Ramos (cell line): ENCODE results near the gene ABHD11.

ENCODE experiments used
- in situ Hi-C: fragments of 300-500 bp; cut with MboI; formaldehyde crosslinking; loops from one replicate; pipeline ENCODE4 v1.14.3; 2022; ENCODE audit warnings: low sequenced_read_pairs; ENCODE audit not compliant: unreplicated experiment

Gene ABHD11

DNA sequence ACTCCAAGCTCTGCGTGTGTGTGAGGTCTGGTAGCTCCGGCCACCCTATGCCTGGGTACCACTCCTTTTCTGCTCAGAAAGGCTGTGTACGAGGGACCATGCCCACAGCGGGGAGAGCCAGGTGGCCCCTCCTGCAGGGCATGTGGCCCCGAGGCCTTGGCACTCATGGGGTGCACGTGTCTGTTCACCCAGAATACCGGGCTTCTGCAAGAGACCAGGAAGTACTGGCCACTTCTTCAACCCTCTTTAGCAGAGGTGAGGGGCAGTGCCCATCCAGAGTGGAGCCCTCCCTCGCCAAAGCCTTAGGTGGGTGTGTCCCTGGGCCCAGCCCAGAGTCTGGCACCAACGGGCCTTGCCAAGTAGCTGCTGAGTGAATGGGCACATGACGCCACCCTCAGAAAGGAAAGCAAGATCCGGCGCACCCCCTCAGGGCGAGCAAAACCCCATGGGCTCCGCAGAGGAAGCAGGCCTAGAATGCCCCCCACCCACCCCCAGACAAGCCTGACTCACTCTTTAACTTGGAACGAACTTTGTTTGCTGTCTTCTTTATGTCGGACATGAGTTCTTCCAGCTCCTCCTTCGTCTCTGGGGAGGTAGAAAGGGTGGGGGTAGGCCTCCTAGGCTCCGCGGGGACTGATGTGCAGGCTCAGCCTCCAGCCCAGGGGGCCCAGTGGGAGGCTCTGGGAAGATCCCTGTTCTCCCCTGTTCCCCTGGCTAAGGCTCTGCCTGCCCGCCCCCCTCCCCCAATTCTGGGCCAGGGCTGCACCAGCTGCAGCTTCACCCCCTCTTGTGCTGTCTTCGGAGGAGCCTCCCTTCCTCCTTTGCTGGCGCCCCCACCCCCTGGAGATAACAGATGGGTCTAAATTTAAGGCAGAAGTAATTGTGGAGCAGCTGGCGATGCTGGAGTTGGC lies 33.7 kb downstream of the ABHD11 start:
- in situ Hi-C loops, result no loop called here

DNA sequence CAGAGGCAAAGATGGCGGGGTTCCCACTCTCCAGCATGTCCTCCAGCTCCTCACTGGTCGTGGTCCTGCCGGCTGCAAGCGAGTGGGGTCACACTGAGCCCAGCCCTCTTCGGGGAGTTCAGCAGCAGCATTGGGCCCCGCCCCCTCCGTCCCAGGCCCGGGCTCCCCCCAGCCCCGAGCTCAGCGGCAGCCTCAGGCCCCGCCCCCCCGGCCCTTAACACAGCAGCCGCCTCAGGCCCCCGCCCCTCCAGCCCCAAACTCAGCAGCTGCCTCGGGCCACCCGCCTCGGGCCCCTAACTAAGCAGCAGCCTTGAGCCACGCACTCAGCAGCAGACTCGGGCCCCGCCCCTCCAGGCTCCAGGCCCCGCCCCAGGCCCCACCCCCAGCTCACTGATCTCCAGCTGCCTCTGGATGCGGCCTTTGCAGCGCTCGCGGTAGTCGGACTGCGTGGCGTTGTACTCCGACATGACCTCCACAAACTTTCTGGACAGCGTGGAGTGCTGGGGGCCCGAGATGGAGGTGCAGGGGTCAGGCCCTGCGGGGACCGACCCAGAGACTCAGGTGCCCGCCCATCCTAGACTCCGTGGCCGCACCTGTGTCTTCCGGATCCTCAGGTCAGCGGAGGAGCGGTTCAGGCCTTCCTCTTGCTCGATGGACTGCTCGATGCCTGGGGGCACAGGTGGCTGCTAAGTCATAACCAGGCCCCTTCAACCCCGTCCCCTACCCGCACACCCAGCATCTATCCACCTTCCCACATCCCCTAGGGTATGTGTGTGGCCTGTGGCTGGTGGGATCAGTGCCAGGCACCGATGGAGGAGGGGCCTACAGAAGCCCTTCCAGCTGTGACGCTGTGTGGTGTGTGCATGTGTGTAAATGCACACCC lies 34.6 kb downstream of the ABHD11 start:
- in situ Hi-C loops, result no loop called here

DNA sequence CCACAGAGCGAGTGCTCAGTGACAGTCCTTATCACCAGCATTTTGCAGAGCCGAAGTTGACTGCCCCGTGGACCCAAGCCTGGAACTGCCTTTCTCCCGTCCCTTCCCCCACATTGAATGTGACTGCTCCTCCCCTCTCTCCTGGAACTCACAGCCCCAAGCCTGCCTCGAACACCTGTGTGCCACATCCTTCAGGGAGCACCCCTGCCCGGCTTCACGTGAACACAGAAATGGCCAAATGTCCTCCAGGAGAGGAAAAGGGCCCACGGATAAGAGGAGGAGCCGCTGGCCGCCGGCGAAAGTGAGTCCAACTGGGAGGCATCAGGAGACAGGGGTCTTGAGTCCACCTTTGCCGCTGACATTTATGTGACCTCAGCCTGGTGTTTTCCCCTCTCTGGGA lies 35.4 kb downstream of the ABHD11 start:
- in situ Hi-C loops, result no loop called here

DNA sequence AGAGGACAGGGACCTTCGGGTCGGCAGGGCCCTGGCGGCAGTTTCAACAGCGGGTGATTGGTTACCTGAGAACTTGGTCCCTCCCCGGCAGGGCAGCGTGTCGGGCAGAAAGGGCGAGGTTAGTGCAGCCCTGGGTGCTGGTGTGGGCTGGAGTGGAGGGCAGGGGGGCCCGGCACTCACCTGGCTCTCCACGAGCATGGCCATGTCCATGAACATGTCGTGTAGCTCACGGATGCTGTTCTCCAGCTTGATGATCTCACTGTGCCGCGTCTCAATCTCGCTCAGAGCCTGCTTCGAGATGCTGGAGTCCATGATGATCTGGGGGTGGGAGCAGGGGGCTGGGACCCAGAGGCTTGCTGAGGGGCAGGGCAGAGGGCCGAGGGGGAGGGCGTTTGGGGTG lies 35.9 kb downstream of the ABHD11 start:
- in situ Hi-C loops, result no loop called here

DNA sequence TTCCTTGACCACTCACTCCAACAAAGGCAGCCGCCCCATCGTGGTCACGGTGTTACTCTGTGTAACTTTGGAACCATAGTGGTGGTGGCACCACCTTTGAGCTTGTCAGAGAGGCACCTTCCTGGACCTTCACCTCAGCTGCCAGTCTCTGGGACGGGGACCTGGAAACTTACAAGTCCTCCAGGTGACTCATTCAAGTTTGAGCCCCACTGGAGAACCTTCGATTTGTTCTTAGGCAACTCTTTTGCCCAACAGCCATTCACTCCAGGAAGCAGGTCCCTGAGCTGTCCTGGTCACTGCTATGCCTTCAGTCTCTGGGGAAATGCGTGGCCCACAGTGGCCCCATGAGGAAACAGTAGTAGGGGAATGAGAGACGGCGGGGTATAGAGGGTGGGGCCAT lies 36.4 kb downstream of the ABHD11 start:
- in situ Hi-C loops, result no loop called here

DNA sequence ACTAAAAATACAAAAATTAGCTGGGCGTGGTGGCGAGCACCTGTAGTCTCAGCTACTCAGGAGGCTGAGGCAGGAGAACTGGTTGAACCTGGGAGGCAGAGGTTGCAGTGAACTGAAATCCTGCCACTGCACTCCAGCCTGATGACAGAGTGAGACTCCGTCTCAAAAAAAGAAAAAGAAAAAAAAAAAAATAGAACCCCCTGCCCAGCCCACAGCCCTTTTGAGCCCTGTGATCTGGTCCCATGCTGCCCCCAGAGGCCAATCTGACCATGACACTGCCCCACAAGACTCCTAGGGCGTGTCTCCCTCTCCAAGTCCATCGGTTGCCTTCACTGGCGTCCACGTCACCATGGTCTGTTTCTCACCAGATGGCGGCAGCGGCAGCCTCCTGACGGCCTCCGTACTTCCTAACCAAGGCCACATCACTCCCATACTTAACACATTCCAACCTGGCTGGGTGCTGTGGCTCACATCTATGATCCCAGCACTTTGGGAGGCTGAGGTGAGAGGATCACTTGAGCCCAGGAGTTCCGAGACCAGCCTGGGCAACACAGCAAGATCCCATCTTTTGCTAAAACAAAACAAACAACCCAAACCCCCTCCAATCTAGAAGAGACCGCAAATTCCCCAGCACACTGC lies 37.1 kb downstream of the ABHD11 start:
- in situ Hi-C loops, result no loop called here

DNA sequence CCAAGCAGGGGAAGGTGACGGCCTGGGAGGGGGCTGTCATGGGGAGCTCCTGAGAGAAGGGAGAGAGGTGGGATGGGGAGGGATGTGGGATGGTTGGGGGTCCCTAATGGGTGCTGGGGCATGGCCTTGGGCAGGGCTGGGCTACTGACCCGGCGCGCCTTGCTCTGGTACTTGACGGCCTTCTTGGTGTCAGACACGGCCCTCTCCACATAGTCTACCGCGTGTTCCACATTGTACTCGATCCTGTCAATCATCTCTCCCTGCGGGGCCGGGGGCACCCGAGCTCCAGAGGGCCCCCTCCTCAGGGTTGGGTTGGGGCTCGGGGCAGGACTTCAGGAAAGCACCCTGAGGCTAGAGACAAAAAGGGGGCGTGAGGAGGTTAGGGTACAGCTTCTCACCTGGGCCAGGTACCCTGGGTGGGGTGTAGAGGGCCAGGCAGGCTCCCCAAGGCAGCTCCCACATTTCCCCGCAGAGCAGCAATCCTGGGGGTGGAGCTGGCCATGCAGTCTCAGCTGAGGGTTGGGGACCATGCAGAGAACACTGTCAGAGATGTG lies 37.9 kb downstream of the ABHD11 start:
- in situ Hi-C loops, result no loop called here

DNA sequence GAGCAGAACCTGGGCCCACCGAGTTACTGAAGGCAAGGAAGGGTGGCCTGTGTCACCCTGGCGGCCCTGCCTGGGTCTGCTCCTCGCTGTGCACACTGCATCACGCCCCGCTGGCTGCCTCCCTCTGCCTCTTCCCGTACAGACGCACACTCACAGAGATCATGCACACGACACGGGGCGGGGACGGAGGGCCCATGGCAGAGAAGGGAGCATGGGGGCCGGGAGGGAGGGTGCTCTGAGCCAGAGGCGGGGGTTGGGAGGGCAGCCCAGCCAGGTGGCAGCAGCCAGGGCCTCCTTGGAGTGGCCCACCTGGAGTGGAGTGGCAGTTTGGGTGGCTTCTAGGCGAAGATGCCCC lies 38.6 kb downstream of the ABHD11 start:
- in situ Hi-C loops, result no loop called here

DNA sequence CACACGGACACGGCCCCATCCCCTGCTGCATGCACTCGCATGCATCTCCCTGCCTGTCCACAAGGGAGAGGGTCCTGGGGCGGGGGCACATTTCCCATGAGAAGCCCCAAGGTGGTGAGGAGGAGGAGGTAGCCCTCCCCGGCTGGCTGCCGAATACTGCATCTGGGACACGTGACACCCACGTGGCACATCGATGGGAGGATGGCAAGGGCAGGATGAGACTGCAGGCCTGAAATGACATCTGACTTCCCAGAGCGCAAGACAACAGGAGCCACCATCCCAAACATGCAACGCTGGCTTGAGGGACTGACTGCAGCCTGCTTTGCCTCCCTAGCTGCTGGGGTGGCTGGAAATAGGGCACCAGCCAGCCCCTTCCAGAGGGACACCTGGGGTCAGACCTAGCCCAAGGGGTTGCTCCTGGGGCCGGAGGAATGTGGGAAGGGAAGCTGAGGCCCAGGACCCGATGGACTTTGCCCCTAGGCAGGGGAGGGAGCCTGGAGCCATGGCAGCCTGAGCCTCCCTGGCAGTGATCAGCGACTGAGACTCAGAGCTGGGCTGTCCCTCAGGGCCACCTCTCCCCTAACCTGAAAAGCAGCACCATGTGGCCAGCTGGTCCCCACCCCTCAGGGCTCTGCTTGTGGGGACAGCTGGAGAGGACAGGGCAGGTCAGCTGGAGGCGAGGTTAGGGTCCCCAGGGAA lies 39.1 kb downstream of the ABHD11 start:
- in situ Hi-C loops, result no loop called here

DNA sequence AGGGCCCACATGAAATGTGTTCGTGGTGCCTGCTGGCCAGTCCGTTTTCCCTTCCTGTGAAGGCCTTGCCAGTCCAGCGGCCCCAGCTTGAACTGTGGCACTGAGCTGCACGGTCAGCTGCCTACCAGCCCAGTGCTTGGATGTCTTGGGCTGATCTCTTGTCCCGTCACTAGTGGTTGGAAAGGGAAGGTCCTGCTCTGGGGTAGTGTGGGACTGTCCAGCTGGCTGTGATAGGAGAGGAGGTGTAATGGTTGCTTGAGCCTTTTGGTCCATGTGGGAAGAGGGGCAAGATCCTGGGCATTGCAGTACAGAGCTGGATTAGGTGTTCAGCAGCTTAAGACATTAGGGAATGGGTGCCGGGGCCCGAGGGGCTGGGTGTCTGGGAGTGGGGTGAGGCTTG lies 40.2 kb downstream of the ABHD11 start:
- in situ Hi-C loops, result no loop called here

DNA sequence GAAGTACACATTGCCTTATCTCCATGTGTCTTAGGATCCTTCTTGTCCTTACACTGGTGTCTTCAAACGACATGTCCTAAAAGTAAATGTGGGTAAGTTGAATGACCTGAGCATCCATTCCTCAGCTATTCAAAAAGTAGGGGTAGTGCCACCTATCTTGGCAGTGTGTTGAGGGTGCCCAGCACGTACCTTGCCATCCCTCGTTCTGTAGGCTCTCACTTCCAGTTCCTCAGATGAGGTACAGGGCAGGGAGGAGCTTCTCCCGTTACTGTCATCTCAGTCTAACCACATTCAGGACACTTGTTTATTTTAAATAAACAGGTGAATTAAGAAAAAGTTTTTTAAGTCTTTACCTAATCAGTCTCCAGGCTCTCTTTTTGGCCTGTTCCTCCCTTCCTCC lies 42.2 kb downstream of the ABHD11 start:
- in situ Hi-C loops, result no loop called here

DNA sequence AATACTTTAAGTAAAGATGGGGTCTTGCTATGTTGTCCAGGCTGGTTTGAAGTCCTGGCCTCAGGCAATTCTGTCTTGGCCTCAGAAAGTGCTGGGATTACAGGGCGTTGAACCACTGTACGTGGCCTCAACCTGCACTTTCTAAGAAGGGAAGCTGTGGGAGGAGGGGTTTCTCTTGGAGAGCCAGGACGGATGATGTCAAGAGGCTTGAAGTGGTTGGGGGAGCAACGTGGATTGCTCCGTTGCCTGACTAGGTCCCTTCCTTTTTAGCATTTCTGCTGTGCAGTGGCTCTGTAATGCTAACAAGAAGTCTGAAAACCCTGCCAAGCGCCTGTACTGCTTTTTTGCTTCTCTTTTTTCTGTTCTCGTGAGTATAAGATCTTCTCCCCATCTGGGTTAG lies 48.0 kb downstream of the ABHD11 start:
- in situ Hi-C loops, result no loop called here

DNA sequence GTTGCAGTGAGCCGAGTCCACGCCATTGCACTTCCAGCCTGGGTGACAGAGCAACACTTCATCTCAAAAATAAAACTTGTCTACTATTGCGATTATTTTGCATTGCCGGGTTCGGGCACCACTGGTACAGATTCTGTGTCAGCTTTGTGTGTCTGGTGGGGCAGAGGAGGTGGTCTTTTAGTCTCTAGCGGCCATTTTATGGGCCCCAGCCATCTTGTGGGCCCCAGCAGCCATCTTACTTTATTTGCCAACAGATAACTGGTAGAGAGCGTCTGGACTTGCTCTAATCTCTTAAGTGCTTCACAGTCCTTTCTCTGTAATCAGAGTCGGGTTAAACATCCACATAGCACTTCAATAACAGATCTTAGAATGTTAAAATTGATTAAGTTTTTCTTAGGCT lies 50.3 kb downstream of the ABHD11 start:
- in situ Hi-C loops, result no loop called here
